DLD1 (cell line): ENCODE results near the gene HS3ST4.

Experiments used
- in situ Hi-C: cut with HindIII; loops from 2 replicates; pipeline ENCODE4 v1.10.0; 2017; ENCODE audit warnings: low sequenced_read_pairs

HS3ST4 gene

DNA sequence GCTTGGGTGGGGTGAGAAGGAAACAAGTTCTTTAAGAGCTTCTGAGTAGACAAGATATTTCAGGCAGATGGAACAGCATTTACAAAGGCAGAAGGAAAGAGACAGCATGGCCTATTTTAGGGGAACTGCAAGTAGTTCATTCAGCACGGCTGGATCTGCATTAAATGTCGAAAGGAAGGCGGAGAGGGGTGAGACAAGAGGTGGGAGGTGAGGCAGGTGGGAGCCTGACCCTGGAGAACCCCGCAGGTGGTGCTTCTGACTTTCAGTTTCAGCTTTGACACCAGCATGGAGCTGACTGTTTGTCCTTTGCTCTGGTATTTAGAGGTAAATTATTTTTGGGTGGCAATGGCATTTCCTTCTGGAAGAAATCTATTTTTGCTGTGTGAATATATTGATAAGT lies 194.8 kb downstream of the HS3ST4 start:
- in situ Hi-C loops: no loop called here

DNA sequence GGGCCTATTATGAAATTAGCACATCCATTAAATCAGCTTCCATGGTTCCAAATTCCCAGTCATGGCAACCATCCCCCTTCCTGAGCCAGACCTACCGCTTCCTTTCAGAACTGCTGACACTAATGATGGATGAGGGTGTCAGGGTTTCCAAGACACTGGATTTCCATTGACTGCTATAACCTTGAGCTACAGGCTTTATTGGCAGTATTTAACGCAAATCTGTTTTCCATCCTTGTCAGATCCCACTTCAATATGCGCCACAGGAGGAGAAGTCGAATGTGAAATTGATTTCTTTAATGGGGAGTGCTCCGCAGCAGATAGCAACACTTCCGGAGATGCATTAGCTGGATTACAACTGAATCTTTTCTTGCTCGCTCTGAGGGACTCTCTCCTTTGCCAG lies 197.1 kb downstream of the HS3ST4 start:
- in situ Hi-C loops: no loop called here

DNA sequence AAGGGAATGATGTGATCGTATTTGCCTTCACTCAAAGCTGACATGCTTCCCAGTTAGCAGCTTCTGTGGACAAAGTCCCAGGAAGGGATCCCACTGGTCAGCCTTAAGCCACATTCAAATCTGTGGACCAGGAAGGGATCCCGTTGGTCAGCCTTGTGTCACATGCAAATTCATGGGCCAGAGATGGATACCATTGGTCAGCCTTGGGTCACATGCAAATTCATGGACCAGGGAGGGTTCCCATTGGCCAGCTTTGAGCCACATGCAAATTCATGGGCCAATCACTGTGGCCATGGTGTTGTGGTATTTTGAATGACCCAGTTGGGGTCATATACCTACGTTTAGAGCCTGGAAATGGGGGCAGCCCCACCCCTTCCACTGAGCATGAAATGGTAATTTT lies 201.6 kb downstream of the HS3ST4 start:
- in situ Hi-C loops: no loop called here

DNA sequence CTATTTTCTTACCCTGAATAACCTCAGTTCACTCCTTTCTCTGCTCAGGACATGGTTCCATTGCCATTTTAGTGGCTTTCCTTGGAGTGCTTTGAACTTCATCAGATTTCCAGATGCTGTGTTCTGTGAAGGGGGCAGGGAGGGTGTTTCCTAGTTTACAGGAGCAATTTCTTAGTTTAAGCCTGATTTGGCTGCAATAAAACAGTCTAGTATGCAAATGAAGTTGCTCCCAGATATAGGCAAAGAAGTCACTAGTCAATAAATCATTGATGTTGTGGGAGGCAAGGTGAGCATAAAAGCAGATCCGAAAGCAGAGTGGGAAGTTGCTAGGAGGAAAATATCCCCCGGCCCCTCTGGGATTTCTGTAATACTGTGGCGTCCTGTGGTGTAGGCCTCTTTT lies 202.3 kb downstream of the HS3ST4 start:
- in situ Hi-C loops: no loop called here

DNA sequence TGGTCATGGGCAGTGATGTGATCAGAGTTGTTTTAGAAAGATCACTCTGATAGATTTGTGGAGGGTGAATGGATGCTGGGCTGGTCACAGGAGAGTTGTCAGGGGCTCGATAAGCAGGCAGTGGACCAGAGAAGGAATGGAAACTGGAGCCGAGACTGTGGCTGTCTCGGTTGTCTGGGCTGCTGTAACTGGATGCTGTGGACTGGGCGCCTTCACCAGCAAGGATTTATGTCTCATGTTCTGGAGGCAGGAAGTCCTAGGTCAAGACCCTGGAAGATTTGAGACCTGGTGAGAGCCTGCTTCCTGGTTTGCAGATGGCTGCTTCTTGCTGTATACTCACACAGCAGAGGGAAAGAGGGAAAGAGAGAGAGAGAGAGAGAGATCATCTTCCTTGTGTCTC lies 203.6 kb downstream of the HS3ST4 start:
- in situ Hi-C loops: no loop called here

DNA sequence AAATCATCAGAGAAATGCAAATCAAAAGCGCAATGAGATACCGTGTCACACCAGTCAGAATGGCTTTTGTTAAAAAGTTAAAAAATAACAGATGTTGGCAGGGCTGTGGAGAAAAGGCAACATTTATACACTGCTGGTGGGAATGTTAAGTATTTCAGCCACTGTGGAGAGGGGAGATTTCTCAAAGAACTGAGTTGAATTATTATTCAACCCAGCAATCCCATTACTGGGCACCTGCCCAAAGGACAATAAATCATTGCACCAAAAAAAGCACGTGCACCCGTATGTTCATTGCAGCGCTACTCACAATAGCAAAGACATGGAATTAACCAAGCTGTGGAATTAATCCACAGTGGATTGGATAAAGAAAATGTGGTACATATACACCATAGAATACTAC lies 204.7 kb downstream of the HS3ST4 start:
- in situ Hi-C loops: no loop called here

DNA sequence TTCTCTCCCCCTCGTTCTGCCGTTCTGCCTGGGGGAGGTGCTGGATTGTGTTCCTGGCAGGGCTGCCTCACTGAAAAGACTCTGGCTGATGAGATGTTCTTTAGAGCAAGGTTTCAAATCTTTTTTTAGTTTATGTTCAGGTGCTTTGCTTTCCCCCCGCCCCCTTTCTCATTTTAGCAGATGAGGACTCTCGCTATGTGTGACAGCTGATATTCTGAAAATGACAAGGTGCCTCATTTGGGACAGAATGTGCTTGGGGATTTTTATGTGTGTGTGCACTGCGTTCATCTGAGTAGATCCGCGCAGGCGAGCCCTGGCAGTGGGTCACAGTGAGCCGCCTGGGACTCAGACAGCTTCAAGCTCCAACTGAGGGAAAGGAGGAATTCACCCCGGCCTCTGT lies 205.9 kb downstream of the HS3ST4 start:
- in situ Hi-C loops: no loop called here

DNA sequence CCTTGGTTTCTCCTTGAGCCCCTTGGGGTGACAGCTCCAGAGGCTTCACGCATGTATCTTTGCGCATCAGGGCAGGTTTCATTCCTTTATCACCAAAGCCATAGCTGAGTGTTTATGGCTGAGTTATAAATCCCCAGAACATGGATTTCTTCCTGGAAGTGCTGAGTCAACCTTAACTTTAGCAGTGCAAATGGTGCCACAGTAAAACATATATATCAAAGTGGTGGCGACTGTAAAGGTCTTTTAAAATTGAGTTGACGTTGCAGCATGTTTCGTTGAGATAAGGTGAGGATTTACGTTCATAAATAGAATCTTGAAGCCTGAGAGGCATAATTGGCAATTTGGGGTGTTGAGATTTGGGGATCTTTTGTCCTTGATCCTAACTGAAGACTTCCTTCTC lies 214.1 kb downstream of the HS3ST4 start:
- in situ Hi-C loops: loop anchor here (5.0 kb wide), 1 partner anchor 79 kb away; no protein-coding TSS in a partner anchor

DNA sequence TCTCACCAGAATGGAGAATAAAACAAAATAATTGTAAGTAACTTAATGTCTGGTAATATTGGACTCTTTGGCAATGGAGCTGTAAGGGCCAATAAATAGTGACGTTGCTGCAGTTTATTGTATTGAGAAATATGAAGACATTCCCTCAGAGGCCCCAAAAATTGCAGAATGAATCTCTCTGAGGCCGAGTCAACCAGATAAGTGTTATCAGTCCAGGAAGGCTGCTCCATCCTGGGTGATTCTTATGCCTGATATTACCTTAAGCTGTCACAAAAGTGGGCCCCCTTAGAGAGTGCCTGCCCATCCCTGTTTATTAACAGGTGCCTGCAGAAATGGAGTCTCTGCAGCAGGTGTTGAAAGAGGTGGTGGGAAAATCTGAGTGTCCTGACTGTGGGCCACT lies 219.2 kb downstream of the HS3ST4 start:
- in situ Hi-C loops: no loop called here

DNA sequence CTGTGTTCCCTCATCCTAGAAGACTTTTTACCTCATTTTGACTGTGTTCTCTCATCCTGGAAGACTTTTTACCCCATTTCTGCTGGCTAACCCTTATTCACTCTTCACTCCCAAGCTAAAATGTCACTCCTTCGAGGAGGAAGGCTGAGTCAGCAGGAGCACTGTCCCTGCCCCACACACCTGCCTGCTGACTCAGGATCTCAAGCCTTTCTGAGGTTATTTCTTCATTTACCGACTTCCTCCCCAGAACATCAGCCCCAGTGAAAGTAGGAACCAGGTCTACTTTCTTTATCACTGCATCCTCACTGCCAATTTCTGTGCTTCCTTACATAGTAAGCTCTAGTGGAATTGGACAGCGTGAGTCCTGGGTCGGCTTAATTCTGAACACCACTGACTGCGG lies 220.6 kb downstream of the HS3ST4 start:
- in situ Hi-C loops: no loop called here

DNA sequence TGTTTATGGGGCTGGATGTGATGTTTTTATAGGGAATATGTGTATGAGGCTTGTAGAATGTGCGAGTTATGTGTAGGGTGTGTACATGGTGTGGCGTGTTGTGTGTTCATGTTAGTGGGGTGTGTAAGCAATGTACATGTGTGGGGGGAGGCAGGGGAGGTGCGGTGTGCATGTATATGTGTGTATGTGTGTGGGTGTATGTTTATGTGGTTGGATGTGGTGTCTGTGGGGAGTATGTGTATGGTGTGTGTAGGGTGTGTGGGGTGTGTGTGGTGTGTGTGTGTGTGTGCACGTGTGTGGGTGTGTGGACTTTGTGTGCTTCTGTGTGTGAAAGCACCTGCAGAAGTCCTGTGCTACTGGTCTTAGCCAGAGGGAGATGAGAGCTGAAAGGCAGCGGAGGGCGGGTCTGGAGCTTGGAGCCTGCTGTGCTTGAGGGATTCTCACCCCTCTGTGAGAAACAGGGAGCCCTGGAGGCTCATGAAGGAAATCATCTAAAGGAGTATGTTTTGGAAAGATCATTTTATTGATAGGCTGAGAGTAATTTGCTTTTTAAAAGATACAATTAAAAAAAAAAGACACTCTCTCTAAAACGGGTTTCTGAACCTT lies 222.7 kb downstream of the HS3ST4 start:
- in situ Hi-C loops: no loop called here

DNA sequence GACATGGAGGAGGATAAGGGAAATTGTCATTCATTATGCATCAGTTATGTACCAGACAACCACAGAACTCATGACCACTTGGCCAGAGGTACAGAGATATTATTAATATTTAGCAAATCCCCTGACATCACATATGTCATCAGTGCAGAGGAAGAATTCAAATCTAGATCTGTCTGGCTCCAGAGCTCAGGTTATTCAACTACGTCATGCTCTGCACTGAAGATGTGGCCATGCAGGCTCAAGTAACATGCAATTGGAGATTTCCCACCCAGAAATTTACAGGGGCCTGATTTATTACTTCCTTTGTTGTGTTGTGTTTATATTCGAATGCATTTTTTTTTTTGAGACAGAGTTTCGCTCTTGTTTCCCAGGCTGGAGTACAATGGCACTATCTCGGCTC lies 224.3 kb downstream of the HS3ST4 start:
- in situ Hi-C loops: no loop called here

DNA sequence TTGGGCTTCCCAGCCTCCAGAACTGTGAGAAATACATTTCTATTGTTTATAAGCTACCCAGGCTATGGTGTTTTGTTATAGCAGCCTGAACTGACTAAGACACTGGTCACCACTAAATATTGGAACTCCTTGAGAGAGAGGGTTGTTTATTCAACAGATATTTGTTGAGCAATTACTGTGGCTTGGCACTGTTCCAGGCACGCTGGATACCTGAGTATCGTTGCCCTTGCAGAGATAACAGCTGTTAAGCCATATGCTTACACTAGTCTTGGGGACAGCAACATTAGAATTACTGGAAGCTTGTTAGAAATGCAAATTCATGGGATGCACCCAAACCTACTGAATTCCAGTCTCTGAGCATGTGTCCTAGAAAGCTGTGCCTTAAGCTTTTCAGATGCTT lies 230.7 kb downstream of the HS3ST4 start:
- in situ Hi-C loops: no loop called here

DNA sequence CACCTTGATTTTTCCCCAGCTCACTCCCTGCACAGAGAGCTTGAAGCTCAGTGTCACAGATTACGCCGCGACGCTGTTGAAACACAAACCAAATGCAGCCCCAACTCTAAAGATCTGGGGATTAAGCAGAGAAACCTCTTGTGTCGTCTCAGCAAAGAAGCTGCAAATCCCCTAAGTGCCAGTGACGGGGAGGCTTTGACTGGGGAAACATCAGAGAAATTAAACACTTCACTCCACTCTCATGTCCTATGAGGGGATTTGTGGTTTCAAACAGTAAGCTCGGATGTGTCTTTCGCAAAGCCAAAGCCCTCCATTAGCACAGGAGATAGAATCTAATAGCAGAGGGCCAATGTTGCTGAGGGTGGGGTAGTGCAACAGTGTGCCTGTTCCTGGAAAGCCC lies 233.7 kb downstream of the HS3ST4 start:
- in situ Hi-C loops: no loop called here

DNA sequence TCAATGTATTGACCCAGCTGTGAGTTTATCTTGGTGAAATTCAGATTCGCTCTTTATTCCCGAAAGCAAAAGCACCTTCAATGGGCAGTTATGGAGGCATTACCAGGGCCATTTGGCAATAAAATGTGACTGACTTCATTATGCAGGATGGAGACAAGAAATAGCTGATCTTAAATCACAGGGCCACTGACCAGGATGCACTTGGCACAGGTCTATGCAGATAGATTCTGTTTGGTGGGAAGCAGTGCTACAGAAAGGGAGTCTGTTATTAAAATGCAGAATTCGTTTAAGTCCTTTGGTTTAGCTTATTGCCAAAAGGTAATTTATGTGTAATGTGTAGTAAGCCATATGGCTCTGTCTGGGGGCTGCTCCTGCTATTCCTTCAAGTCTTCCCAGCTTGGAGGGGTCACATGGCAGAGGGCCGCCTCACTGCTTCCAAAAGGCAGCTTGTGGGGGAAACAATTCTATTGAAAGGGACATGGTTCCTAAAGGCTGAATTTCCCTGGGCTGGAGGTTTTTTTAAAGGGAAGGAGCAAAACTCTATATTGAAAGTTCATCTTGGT lies 239.8 kb downstream of the HS3ST4 start:
- in situ Hi-C loops: no loop called here

DNA sequence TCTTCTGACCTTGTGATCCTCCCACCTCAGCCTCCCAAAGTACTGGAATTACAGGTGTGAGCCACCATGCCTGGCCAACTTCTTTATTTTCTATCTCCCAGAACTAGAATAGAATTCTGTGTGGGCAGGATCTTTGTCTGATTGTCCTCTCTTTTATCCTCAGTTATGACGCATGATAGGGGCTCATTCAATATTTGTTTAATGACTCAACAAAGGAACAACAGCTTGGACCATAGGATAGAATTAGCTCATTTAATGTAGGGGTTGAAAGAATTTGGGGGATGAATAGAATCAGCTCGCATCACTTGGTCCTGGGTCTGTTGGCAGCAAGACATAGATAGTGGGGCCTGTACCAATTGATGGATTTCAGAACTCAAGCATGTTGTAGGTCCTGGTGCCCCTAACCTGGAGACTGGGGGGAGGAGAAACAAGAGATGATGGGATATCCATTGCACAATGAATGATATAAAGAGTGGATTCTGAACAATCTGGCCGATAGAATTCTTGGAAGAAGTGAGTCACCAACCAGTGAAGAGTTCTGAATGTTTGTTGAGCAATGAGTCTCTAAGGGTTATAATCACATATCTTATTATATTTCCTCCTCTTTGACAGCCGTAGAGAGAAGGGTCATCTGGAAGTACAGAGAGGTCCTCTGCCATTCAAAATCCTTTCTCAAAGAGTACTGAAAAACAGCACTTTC lies 250.2 kb downstream of the HS3ST4 start:
- in situ Hi-C loops: no loop called here

DNA sequence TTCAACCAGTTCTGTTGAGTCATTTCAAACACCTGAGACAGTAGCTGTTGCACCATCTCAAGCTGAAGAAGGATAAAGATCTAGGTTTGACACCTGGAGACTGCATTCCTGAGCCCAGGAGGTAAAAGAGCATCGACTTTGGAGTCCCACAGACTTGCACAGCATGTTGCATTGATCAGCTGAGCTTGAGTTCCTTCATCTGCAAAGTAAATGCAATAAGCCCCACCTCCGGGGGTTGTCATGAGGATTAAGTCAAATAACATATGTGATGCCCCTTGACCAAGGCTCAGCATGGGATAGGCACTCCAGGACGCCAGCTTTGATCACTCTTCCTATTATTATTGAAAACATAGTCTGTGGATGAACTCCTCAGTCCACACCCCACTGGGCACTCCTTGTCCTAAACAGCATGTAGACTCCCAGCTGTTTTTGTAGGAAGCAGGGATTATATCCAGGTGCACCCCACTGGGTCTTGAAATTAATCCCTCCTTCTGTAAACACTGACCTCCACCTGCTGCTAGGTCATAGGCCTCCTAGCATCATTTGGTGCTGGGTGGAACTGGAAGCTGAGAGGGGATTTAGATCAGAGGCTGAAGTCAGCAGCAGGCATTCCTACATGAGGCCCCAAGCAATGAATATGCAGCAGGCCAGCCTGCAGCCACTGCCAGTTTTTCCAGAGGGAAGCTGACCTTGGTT lies 259.0 kb downstream of the HS3ST4 start:
- in situ Hi-C loops: no loop called here

DNA sequence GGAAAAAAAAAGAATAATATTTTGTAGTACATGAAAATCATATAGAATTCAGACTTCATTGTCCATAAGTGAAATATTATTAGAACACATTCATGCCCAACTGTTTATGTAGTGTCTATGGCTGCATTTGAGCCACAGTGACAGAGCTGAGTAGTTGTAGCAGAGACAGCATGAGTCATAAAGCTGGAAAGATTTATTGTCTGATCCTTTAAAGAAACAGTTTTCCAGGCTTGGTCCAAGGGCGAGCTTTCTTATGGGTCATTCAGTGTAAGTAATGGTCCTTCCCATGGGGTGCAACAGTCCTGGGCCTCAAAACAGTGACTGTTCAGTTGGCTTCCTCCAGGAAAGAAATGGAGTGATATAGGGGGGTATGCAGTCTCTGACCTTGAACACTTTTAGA lies 260.2 kb downstream of the HS3ST4 start:
- in situ Hi-C loops: no loop called here

DNA sequence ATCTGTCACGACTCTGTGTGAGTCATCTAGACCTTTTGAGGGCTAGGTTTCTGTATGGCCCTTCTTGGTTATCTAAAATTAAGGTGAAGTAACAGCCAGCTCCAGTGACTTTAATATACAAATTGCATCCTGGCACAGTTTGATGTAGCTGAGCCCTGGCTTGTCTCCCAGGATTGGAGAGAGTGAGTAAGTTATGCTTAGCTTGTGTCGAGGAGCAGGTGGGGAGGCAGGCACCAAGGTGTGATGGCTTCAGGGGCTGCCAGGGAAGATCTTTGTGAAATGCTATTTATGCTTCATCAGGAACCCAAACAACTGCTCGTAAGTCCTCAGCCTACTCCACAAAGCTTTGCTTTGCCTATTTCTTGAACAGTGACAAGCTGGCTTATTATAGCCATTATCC lies 261.2 kb downstream of the HS3ST4 start:
- in situ Hi-C loops: no loop called here

DNA sequence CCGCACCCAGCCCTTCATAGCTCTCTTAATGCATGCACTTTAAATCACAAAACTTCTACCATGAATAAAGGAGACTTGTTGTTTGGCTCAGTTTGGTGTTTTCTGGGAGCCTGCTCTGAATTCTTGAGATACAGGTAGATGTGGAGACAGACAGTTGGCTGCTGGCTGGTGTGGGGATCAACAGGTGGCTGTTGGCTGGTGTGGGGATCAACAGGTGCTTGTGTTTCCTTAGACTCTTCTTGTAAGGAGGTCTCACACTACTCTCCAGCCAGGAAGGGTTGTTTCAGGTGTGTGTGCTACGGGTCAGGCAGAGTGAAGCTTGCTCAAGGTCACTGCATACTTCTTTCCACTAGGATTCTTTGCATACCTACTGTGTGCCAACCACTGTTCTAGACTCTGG lies 265.9 kb downstream of the HS3ST4 start:
- in situ Hi-C loops: no loop called here

DNA sequence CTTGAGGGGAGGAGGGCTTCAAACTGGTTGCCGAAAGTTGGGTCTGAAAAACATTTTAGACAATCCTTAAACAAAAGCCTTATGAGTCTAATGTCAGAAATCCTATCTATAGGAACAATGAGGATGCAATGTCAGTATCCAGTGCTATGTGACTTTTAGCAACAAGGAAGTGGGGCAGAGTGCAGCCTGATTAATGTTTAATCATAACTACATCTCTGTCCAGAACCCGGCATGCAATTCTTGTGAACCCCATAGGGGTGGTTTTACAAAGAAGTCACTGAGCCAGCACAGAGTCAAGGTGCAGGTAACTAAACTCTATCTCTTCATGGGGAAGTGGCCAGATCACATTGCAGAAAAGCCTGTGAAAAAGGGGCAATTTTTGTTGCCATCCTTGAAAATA lies 267.5 kb downstream of the HS3ST4 start:
- in situ Hi-C loops: no loop called here
